NCI-H2171 treated with DMSO at 0.1 percent for 48 hours (cell line): ENCODE measurements around the gene CYB561.

Experiments
- DNase-seq: peaks from one replicate; lab custom pipeline; 2025; lab: John Stamatoyannopoulos, UW

The CYB561 gene

GRCh38 chr17:63451150-63451549 is 5.0 kb upstream of the CYB561 start:
- no peak for DNase-seq

DNA sequence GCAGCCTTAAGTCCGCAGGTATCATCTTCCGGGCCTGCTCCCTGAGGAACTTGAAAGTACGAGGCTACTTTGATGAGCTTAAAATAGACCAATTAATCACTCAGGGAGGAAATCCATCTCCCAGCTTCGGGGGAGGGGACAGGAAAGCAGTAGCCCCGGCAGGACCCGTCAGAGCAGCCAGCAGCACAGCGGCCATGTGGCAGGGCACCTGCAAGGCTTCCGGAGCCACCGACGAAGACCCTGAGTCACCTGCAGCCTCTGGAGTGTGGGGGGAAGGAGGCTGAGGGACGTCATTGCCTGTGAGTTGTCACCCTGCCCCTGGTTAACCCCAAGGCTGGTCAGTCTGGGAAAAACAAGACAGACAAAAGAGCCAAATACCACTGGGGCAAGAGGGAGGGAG is 4.4 kb upstream of the CYB561 start:
- DNase-seq: no peak

DNA sequence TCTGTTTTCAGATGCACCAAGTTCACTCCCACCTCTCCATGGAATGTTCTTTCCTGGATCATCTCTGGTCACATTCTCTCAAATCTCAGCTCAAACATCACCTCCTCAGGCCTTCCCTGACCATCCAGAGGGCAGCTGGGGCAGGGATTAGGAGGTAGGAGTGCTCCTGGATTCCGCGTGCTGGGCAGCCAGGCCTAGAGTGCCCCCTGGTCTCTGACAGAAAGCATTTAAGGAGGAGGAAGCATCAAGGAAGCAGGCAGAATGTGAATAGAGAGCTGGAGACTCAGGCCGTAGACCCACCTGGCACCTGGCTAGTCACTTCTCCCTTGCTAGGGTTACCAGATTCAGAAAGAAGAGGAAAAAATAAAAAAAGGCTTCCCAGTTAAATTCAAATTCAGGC is 2.5 kb upstream of the CYB561 start:
- DNase-seq: no peak

GRCh38 chr17:63447471-63448009 is 1.4 kb upstream of the CYB561 start:
- no peak for DNase-seq

DNA sequence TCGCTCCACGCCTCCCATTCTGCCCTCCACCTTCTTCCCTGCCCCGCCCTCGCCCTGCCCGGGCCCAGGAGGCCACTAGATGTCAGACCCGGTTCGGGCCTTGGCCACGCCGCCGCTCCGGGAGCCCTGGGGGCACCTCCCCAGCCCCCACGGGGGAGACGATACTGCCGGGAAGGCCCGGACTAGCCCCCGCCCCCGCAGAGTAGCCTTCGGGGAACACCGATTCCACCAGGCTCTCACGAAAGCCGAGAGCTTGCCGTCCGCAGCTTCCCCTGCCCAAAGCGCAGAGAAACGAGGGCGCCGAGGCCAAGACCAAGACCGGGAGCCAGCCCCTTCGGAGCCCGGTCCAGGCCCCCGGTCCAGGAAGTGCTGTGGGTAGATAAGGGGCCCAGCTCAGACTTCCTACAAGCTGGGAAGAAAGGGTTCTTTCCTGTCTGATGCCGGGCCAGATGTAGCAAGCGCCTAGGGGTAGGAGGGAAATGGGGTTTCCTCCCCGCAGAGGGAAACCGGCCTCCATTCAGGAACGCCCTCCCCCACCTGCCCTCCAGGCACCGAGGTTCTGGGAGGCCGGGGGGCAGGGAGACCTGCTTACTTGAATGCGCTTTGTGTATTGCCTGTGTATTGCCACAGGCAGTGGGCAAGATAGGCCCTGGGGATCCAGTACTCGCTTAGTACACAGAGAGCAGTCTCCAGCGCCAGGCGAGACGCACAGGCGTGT is 806 bp upstream of the CYB561 start:
- peak; percentile 66 for DNase-seq

DNA sequence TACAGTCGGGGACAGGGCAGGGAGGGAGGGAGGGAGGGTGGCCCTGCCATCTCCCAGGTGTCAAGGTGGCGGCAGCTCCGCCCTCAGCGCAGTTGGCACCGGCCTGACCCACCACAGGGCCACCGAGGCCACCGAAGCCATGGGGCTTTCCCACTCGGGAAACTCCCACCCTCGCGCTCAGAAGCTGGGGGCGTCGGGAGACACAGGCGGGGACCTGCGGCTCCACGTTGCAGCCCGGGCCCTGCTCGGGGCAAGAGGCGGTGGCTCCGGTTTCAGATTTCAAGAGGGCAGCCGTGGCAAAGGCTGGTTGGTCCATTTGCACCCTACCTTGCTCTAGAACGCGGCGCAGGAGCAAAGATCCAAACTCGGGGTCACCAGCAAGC is 544 bp downstream of the CYB561 start:
- peak; percentile 56 for DNase-seq

- no peak for DNase-seq
Measured at GRCh38 chr17:63445065-63445464, 1.0 kb downstream of the CYB561 start.

DNA sequence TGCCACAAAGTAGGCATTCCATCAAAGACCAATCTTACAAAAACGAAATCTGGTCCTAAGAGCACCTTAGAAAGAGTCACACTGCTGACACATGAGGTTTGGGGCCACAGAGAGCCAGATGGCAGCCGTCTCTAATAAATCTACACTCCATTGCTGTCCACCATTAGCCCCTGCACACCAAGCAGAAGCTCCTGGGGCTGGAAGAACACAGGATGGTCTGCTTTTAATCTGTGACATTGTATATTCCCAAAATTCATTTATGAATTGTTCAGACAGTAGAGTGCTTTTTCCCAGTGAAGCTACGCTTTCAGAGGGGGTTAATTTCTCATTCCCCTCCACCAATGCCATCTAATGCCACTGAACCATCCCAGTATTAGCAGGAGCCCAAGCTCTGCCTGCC is 1.6 kb downstream of the CYB561 start:
- no peak for DNase-seq

- DNase-seq: no peak
Measured at GRCh38 chr17:63443053-63443452, 3.1 kb downstream of the CYB561 start.

DNA sequence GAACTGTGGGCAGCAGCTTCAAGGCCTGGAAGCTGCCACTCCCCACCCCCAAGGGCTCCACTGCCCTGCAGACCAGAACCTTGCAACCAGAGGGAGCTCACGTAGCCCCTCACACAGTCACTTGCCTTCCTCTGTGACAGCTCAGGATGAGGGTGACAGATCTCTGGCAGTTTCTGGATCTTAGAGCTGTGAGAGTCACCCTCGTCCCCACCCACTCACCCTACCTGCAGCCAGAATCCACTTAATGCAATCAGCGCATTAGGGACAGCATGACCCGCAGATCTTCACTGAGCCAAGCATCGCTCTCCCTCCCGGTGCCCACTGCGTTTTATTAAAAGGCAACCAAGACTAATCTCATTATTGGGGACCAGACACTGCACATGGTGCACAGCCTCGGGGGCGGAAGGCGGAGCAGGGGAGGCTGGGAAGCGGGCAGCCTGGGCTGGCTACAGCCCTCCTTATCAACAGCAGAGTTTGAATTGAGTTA is 3.5 kb downstream of the CYB561 start:
- peak; percentile 13 for DNase-seq

DNA sequence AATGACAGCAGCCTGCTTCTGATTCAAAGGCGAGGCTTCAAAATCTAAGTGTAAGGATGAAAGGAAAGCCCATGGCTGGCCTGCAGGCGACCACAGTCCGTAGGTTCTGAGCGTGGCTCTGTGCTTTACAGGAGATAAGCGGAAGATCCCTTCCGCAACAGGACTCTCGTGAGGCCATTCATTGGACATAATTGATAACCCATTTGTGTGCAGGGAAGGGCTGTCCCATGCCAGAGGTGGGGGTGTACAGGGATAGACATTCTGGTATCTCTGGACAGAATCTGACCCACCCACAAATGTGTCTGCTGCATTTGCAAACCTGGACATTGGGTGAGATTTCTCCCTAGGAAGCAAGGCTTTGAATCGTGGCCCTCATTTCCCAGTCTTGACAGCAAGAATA is 4.0 kb downstream of the CYB561 start:
- no peak for DNase-seq

GRCh38 chr17:63441654-63442053 is 4.5 kb downstream of the CYB561 start:
- DNase-seq: no peak

DNA sequence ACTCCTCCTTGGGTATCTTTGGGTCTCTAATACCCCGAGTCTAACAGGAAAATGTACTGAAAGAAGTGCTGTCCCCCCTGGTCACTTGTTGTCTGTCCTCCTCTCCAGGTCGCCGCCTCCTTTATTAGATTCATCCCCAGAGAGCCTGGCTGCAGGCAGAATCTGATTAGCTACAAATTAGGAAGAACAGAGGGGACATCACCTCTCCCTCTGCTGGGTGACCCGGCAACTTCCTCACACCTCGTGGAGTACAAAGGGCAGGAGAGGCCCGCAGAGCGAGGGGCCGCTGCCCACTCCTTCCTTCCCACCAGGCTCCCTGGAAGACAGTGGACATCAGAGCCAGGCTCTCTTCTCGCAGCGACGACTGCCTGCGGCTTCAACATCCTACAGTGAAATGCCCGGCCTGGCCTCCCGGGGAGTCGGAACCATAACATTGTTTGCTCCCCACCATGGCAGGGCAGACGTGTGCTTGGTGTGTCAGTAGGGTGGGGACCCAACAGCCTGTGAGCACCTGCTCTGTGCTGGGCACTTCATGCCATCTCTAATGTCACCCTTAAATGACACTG is 5.3 kb downstream of the CYB561 start:
- DNase-seq: no peak

DNA sequence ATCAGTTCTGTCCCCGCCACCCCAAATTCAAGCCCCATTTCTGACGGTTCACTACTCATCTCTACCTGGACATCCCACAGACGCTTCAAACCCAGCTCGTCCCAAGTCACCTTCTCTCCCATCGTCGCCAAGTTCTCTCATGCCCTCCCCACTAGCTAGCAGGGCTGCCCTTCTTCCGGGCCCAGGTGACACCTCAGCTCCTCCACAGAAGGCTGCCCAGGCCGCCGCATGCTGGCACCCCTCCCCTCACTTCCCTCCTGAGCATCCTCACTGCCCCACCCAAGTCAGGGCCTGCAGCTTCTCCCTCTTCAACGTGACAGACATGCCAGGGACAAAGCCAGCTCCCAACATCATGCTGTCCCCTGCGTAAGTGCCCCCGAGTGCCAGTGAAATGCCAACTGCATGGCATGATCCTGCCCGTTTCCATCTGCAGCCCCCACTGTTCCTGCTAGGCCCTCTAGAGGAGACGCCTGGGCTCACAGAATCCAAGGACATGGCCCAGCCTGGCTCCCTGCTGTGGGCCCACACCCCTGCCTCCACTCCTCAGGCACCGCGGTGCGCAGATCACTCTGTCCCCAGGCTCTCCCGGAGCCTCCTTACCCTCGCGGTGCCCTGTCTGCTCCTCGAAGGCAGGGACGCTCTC is 5.9 kb downstream of the CYB561 start:
- no peak for DNase-seq

DNA sequence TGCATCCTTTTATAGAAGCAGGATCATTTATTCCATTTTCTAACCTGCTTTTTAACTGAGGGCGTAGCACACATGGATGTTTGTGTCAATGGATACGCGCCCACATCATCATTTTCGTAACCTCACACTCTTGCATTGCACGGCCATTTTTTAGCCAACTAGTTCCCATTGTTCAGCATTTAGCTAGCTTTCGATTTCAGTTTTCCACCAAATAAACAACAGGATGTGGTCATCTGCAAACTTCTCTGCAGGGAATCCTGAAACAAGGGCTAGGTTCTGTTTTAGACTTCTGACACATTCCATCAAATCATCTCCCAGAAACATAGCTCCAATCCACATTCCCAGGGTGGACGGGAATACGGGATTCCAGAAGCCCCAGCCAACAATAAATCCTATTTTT is 6.4 kb downstream of the CYB561 start:
- no peak for DNase-seq

DNA sequence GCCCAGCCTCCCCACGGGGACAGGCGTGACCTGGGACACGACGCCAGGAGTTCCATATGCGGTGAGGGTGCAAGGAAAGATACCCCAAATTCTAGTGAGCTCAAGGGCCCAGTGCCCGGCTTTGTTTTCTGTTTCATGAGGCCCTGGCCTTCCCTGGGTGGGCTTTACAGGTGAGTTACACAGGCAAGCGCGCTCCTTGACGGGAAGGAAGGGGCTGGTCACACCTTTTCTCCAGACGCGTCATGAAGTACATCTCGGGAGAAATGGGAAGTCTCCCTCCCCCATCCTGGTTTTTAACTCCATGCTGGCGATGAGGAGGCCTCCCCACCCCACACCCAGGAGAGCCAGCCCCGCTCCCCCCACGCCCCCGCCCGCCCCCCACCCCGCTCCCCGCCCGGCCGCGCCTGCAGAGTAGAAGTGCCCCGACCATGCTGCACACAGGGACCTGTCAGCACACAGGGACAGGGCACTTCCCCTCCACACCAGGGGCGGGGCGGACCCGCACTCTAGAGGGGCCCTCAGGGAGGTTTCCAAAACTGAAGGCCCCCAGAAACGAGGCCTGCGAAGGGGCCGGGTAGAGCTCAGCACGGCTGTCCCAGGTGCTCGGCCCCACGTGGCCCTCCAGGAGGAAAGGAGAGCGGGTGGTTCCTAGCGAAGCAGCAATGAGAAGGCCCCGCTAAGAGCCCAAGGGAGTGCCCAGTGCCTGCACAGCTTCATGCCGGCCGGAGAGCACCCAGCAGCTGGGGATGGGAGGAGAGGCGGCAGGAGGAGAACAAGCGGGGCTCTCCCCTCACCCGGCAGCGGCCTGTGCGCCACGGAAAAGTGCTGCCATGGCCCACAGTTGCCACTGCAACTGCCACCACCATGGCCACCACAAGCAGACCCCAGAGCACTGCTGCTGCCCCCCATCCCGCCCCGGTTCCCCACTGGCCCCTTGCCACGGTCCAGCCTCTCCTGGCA is 7.7 kb downstream of the CYB561 start:
- no peak for DNase-seq

DNA sequence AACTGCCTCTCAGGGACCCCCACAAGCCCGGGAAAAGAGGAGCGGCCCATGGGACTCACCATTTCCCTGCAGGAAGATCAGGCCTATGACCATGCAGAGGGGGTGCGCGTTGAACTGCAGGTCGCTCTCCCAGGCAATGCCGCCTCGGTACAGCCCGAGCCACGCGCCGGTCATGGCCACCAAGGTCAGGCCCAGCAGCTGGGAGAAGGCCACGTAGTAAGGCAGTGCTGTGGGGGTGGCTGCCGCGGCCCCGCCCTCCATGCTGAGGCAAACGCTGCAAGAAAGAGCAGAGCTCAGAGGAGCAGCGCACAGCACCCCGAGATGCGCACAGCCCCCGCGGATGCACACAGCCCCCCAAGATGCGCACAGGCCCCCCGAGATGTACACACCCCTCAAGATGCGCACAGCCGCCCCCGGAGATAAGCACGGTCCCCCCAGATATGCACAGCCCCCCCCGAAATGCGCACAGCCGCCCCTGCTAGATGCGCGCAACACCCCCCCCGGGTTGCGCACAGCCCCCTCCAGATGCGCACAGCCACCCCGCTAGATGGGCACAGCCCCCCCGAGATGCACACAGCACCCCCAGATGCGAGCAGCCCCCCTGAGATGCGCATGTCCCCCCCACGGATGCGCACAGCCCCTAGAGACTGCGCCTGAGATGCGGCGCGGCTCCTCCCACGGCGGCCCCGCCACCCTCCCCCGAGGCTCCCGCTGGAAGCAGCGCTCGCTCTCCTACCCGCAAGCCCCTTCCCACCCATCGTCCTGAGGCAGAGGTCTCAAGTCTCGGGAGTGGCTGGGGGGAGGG is 8.6 kb downstream of the CYB561 start:
- DNase-seq: no peak

GRCh38 chr17:63436523-63437110 is 9.5 kb downstream of the CYB561 start:
- DNase-seq: peak; percentile 69

- peak; percentile 92 for DNase-seq
Measured at GRCh38 chr17:63435681-63436522, 10.2 kb downstream of the CYB561 start.
